Measurements from ENCODE around the gene TMC3. TPM values are rescaled to one million over a fixed set of nuclear protein-coding genes. Genes with fewer than 3 reads are reported as not detected.

TMC3 gene
- total and polyA plus RNA-seq, 10 of the 15 experiments (the other 5 are each of a cell fraction or from before 2014, with no cell fraction given) = 0.03 to 0.04 (median 0.04) TPM; not detected in 7

DNA sequence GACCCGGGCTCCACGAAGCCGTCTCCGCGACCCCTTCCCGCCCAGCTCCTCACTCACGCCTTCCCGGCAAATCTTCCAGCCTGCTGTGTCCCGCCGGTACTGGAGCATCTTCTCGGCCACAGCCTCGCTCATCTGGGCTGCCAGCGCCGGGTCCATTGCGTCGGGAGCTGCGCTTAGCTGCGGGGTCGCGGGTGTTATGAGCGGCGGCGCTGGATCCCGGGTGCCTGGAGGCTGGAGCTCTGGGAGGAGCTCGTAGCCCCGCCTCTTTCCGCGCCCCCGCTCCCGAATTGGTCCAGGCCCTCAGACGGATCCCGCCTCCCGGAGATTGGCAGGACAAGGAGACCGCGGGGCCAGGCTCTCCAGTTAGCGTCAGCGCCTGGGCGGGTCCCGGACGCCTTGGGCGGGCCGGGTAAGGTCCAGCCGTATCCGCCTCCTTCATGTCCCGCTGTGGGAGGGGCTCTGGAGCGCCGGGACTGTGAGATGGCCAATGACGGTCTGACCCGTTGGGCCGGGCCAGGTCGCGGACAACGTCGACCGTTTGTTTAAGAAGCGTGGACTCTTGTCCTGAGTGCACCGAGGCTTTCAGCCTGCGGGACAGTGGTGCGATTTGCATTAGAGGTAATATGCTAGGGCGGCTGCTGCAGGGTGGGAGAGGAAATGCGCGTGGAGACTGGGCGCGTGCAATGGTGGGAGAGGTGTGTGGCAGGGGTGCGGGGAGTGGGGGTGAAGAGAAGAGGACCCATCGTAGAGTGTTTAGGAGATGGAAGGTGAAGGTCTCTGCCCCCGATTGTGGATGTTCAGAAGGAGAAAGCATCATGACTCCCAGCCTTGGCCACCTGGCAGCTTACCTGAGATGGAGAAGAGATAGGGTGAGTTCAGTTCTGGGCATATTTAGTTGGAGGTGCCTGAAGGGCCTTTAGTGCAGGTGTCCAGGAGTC lies 49.8 kb downstream of the TMC3 start, which contains the start of gene STARD5 (continued):
- TF ChIP-seq, protein P1, sequence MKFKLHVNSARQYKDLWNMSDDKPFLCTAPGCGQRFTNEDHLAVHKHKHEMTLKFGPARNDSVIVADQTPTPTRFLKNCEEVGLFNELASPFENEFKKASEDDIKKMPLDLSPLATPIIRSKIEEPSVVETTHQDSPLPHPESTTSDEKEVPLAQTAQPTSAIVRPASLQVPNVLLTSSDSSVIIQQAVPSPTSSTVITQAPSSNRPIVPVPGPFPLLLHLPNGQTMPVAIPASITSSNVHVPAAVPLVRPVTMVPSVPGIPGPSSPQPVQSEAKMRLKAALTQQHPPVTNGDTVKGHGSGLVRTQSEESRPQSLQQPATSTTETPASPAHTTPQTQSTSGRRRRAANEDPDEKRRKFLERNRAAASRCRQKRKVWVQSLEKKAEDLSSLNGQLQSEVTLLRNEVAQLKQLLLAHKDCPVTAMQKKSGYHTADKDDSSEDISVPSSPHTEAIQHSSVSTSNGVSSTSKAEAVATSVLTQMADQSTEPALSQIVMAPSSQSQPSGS (IDR thresholded peaks at IDR 0.05; ENCODE audit: low read length) = no peak
- TF ChIP-seq, protein P2, sequence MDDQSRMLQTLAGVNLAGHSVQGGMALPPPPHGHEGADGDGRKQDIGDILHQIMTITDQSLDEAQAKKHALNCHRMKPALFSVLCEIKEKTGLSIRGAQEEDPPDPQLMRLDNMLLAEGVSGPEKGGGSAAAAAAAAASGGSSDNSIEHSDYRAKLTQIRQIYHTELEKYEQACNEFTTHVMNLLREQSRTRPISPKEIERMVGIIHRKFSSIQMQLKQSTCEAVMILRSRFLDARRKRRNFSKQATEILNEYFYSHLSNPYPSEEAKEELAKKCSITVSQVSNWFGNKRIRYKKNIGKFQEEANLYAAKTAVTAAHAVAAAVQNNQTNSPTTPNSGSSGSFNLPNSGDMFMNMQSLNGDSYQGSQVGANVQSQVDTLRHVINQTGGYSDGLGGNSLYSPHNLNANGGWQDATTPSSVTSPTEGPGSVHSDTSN (IDR thresholded peaks at IDR 0.05; ENCODE audit: insufficient replicate concordance, low read depth, low read length) = peak; percentile 94
- TF ChIP-seq NRF1 (conservative IDR thresholded peaks at IDR 0.05; ENCODE audit: low read depth, low read length) (no peak), SIN3A (IDR thresholded peaks at IDR 0.05; ENCODE audit: low read depth, low read length) (peak; percentile 51; the same call in 1 of the 2 replicates), ASH2L (IDR thresholded peaks at IDR 0.05; ENCODE audit: borderline replicate concordance, low read depth) (no peak), KLF5 (IDR thresholded peaks at IDR 0.05; ENCODE audit: partially characterized antibody) (no peak), CHD1 (IDR thresholded peaks at IDR 0.05; ENCODE audit: low read depth, low read length) (no peak), TARDBP (IDR thresholded peaks at IDR 0.05; ENCODE audit: borderline replicate concordance) (no peak), EP300 (IDR thresholded peaks at IDR 0.05; ENCODE audit: borderline replicate concordance in 1 of 2, control insufficient read depth in 1 of 2, low read depth in 2 of 2, low read length in 2 of 2) (no peak), CHD2 (IDR thresholded peaks at IDR 0.05; ENCODE audit: borderline replicate concordance, low read depth, low read length) (peak; percentile 88), ZBED1 (IDR thresholded peaks at IDR 0.05; ENCODE audit: borderline replicate concordance) (no peak), ZNF217 (IDR thresholded peaks at IDR 0.05) (no peak), TCF3 (IDR thresholded peaks at IDR 0.05; ENCODE audit: borderline replicate concordance, insufficient read depth, low read depth, low read length) (no peak), KAT2A (conservative IDR thresholded peaks at IDR 0.05; ENCODE audit: control insufficient read depth, low read depth, low read length) (no peak), SUZ12 (IDR thresholded peaks at IDR 0.05; ENCODE audit: unreplicated experiment) (no peak), NFYA (IDR thresholded peaks at IDR 0.05; ENCODE audit: borderline replicate concordance, low read depth, low read length) (no peak; the same call in 1 of the 2 replicates)
- TF ChIP-seq, protein P3, sequence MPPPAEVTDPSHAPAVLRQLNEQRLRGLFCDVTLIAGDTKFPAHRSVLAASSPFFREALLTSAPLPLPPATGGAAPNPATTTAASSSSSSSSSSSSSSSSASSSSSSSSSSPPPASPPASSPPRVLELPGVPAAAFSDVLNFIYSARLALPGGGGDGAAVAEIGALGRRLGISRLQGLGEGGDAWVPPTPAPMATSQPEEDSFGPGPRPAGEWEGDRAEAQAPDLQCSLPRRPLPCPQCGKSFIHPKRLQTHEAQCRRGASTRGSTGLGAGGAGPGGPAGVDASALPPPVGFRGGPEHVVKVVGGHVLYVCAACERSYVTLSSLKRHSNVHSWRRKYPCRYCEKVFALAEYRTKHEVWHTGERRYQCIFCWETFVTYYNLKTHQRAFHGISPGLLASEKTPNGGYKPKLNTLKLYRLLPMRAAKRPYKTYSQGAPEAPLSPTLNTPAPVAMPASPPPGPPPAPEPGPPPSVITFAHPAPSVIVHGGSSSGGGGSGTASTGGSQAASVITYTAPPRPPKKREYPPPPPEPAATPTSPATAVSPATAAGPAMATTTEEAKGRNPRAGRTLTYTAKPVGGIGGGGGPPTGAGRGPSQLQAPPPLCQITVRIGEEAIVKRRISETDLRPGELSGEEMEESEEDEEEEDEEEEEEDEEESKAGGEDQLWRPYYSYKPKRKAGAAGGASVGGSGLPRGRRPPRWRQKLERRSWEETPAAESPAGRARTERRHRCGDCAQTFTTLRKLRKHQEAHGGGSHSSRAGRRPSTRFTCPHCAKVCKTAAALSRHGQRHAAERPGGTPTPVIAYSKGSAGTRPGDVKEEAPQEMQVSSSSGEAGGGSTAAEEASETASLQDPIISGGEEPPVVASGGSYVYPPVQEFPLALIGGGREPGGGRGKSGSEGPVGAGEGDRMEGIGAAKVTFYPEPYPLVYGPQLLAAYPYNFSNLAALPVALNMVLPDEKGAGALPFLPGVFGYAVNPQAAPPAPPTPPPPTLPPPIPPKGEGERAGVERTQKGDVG (CRISPR knock-in tag; IDR thresholded peaks at IDR 0.05) = no peak
- TF ChIP-seq, protein P4, sequence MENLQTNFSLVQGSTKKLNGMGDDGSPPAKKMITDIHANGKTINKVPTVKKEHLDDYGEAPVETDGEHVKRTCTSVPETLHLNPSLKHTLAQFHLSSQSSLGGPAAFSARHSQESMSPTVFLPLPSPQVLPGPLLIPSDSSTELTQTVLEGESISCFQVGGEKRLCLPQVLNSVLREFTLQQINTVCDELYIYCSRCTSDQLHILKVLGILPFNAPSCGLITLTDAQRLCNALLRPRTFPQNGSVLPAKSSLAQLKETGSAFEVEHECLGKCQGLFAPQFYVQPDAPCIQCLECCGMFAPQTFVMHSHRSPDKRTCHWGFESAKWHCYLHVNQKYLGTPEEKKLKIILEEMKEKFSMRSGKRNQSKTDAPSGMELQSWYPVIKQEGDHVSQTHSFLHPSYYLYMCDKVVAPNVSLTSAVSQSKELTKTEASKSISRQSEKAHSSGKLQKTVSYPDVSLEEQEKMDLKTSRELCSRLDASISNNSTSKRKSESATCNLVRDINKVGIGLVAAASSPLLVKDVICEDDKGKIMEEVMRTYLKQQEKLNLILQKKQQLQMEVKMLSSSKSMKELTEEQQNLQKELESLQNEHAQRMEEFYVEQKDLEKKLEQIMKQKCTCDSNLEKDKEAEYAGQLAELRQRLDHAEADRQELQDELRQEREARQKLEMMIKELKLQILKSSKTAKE (IDR thresholded peaks at IDR 0.05; ENCODE audit: low read depth, poor library complexity, severe bottlenecking) = no peak
- TF ChIP-seq, protein P5, sequence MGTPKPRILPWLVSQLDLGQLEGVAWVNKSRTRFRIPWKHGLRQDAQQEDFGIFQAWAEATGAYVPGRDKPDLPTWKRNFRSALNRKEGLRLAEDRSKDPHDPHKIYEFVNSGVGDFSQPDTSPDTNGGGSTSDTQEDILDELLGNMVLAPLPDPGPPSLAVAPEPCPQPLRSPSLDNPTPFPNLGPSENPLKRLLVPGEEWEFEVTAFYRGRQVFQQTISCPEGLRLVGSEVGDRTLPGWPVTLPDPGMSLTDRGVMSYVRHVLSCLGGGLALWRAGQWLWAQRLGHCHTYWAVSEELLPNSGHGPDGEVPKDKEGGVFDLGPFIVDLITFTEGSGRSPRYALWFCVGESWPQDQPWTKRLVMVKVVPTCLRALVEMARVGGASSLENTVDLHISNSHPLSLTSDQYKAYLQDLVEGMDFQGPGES (IDR thresholded peaks at IDR 0.05) = peak; percentile 78
